NCI-H460 (cell line): ENCODE results near the gene OR6B3. TPM values are rescaled to one million over a fixed set of nuclear protein-coding genes. Genes with fewer than 3 reads are reported as not detected.
A peak's percentile ranks its signal among the peaks of the same experiment; 100 is the strongest.

Experiments
- DNase-seq: peaks from one replicate; pipeline ENCODE4 v3.0.0-alpha.2; 2016; ENCODE audit warnings: low read depth; ENCODE audit errors: extremely low read depth
- polyA plus RNA-seq: library from polyadenylated mRNA; depleted of rRNA; stranded (reverse); fragments of >200 nt; gene quantifications from 2 replicates; pipeline ENCODE4 v1.2.3, GENCODE V29; 2014; cell fraction: nucleus; rRNA removed
- total RNA-seq: library from RNA; depleted of rRNA; stranded (reverse); fragments of >200 nt; shearing (Covaris generic); gene quantifications from 2 replicates; pipeline ENCODE4 v1.2.3, GENCODE V29; 2014; rRNA removed

The OR6B3 gene
- not detected in 2 replicates for total RNA-seq
- polyA plus RNA-seq = not detected in 2 replicates

GRCh38 chr2:240053173-240054155 lies at the start of gene OR6B3:
OR6B3 (minus strand) TSS chr2:240053521.
- no peak for DNase-seq

- no peak for DNase-seq
These were observed 45.0 kb upstream of the OR6B3 start for GRCh38 chr2:240098349-240098748.

GRCh38 chr2:240095556-240096523 lies 42.5 kb upstream of the OR6B3 start:
- DNase-seq = no peak

DNA sequence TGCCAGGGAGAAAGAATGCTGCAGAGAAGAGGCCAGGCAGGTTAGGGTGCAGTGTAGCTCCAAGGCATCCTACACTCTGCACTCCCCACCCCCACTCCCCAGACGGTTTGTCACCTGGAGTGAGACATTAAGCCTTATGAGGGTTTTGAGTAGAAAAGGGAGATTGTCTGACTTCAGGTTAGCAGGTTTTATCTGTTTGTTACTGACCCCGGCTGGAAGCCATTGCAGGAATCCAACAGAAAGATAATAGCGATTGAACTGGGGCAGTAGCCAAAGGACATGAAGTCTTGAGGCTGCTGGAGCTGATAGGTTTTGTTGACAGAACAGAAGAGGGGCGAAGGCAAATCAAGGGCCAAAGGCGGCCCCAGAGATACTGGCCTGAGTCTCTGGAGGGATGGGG lies 36.0 kb upstream of the OR6B3 start:
- no peak for DNase-seq

GRCh38 chr2:240086563-240086962 lies 33.2 kb upstream of the OR6B3 start:
- DNase-seq = no peak

- no peak for DNase-seq
These were observed 25.3 kb upstream of the OR6B3 start for GRCh38 chr2:240078631-240079030.

GRCh38 chr2:240077442-240077841 lies 24.1 kb upstream of the OR6B3 start:
- DNase-seq = no peak

- no peak for DNase-seq
These were observed 21.2 kb upstream of the OR6B3 start for GRCh38 chr2:240074545-240074944.

DNA sequence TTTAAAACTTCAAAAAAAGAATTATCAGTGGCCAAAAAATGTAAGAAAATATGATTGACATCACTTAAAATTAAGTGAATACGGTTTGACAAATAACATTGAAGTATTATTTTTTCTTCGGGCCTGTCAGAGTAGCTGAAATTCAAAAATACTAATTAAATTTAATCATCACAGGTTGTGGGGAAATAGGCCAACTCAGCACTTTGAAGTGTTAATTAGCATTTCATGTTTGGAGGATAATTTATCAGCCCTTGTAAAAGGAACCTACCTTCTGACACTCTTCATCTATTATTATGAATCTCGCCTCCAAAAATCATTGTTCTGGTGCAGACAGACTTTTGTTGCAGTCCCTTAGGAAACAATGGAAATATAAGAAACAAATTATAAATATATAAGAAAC lies 17.6 kb upstream of the OR6B3 start:
- DNase-seq = no peak

- peak; percentile 9 for DNase-seq
These were observed 16.5 kb upstream of the OR6B3 start for GRCh38 chr2:240069829-240070228.

DNA sequence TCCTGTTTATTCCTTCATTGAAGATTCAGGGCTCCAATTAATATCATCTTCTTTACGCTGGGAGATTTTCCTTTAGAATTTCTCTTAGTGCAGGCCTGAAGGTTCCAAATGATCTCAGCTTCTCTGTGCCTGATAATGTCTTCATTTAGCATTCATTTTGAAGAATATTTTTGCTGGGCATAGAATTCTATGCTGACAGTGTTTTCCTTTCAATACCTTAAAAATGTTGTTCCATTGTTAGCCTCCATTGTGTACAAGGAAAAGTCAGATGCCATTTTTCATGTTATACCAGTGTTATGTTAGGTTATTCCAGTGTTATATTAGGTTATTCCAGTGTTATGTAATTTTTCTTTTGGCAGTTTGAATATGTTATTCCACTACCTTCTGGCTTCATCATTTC lies 14.9 kb upstream of the OR6B3 start:
- DNase-seq = no peak

- no peak for DNase-seq
These were observed 13.2 kb upstream of the OR6B3 start for GRCh38 chr2:240066489-240066888.

- no peak for DNase-seq
These were observed 11.6 kb upstream of the OR6B3 start for GRCh38 chr2:240064898-240065297.

DNA sequence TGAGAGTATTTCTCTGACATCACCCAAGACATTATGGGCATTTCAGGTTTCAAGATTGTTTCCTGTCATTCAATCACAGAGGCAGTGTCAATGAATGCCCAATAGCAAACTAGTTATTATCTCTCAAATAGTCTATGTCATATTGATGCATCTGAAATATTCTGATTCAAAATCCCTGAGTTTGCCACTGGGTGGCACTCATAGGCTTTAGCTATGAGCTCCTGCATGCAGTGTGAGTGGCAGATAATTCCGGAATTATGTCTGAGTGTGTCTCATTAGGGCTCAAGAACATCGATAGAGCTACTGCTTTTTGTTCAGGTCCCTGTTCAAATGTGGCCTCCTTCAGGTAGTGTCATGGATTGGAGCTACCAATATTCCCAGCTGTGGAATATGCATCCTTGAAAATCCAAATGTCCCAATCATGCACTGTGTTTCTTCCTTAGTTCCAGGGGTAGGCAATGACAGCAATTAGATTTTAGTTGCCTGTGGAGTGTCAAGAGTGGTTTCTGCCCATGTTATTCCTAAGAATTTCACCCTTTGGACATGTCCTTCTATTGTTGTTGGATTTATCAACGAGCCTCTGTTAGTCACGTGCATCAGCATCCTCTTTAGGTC lies 7.8 kb upstream of the OR6B3 start:
- DNase-seq = peak; percentile 57

- DNase-seq = no peak
These were observed 3.4 kb upstream of the OR6B3 start for GRCh38 chr2:240056678-240057077.

GRCh38 chr2:240055177-240055917 lies 2.0 kb upstream of the OR6B3 start:
- no peak for DNase-seq

GRCh38 chr2:240052524-240052923 lies 797 bp downstream of the OR6B3 start:
- no peak for DNase-seq

GRCh38 chr2:240051697-240052096 lies 1.6 kb downstream of the OR6B3 start:
- no peak for DNase-seq

DNA sequence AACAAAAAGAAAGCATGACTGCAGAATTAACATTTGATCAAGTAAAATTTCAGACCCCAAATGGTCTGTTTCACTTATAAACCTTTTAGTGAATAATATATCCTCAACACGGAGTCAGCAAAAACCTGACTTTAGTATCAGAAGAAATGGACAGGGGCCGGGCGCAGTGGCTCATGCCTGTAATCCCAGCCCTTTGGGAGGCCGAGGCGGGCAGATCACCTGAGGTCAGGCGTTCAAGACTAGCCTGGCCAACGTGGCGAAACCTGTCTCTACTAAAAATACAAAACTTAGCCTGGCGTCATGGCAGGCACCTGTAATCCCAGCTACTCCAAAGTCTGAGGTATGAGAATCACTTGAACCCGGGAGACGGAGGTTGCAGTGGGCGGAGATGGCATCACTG lies 3.0 kb downstream of the OR6B3 start:
- no peak for DNase-seq

- DNase-seq = no peak
These were observed 5.1 kb downstream of the OR6B3 start for GRCh38 chr2:240048237-240048636.
